SHP77 treated with DMSO at 0.1 percent for 48 hours (cell line): ENCODE measurements around the gene ST8SIA4.
"Not testable (repeated sequence)": the region's sequence is repeated elsewhere in the genome, so short reads cannot be mapped to it uniquely, and the experiment has no call there.

Source experiments
- DNase-seq: peaks from one replicate; lab custom pipeline; 2025; lab: John Stamatoyannopoulos, UW

Gene ST8SIA4

DNA sequence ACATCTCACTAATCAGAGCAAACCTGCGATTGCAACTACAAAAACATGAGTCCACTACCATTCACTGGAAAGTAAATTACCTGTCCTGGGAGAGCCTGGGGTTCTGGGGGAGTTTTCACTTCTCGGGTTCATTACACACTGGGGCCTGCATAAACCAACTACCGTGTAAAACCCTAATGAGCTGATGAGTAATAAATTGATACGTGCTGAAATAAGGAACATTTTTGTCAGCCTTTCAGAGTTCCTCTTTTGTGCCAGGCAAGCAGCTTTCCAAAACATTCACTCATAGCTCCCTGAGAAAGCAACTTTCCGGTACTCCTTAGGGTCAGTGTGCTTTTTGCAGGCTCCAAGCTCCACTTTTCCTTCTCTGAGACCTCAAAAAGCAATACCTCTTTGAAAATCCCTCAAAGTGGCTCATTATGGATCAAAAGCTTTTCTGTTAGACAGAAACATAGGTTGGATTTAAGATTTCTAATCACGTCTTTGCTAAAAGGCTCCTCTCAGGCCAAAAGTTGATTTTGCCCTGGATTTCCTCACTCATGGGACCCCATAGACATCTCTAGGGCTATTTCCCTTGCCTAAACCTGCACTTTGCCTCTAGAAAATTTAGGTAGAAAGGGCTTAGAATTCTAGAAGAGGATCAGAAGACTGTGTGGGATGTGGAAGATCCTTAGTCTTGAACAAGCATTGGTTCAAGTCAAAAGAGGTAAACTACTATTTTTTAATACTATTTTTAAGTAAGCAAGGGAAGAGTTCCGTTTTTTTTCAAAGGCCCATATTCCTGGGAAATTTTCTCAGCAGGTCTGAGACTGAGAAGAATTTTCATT, 74.8 kb downstream of the ST8SIA4 start:
- no peak for DNase-seq

DNA sequence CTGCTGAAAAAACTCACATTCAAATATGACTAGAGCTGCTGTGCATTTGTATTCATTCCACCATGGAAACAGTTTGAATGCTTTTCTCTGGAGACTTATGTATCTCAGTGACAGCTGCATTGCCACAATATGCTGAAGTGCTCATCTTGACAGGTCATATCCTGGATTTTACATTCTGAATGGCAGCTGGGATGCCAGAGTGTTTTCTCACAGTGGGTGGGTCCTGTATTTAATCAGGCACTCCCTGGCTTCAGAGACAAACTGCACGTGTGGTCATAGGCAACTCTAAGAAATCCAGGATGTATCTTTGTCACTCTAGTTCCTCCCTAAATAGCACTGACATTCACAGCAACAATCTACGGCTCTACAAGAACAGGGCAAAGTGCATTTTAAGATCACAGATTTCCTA, 75.6 kb downstream of the ST8SIA4 start:
- DNase-seq, result peak; percentile 87

DNA sequence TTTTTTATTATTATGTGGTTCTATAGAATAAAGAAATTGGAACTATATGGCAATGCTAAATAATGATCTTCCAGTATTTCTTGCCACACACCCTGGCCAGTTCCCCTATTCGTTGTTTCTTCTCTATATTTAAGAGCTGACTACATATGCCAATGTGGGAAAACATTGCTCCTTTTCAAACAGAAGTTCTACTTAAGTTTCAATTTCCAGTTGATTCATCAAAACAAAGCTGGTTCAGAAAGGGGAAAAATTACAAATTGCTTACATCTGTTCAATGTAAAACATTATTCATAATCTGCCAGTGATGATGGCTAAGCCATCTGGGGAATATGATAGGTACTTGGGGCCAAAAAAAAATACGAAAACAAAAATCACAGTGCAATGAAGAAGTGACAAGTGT, 76.9 kb downstream of the ST8SIA4 start:
- DNase-seq, result no peak

DNA sequence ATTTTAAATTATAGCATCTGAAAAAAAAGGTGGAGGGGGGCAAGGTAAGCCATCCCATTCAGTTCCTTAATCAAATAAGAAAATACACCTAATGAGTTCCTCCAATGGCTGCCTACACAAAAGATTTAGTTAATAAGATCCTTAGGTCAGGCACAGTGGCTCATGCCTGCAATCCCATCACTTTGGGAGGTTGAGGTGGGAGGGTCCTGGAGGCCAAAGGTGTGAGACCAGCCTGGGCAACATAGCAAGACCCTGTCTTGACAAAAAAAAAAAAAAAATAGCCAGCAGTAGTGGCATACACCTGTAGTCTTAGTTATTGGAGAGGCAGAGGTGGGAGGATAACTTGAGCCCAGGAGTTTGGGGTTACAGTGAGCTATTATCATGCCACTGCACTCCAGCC, 78.4 kb downstream of the ST8SIA4 start:
- DNase-seq, result no peak

DNA sequence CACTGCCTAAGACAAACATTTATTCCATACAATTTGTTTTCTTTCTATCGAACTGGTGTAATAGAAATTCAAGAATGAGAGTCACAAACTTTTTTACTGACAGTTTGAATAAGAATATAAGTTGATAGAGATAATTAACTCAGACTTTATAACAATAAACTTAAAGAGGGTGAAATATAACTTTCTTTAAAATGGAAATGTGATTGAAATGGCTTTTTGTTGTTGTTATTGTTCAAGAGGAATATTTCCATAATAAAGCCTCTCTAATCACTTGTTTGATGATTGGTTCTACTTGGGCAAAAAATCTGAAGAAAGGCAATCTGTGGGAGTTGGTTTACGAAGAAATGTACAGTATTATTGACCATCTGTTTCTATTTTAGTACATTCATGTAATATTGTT, 79.3 kb downstream of the ST8SIA4 start:
- no peak for DNase-seq

DNA sequence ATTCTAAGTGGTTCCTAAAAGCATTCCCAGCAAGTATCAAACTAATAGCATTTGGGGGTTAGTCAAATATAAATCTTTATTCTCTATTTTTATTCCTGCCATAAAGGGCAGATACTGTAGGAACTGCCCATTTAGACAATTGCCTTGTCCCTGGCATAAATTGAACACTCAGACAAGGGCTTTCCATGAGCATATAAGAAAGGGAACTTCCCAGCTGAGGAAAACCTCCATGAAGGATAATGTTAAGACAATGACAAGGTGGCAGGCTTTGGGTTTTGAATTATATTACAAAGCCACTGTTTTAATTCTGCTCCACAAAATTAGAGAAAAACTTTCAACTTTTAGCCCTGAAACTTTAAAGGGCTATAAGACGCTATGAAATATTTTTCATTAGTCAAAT, 81.3 kb downstream of the ST8SIA4 start:
- no peak for DNase-seq

DNA sequence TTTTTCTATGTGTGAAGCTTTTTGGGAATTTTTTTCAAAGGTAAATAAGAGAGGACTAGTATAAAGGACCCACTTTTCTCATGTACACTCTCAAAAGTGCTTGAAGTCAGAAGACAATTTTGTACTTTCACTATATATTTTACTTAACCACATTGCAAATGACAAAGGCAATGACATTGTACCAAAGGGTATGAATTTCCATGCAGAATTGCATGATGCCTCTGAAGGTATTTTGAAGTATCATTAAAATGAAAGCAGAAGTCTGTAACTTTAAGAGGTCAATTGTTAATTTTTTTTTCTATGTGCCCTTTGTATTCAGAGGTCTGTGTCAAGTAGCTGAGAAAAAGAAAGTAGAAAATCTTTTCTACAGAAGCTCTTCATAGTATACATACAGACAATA, 84.7 kb downstream of the ST8SIA4 start:
- no peak for DNase-seq

DNA sequence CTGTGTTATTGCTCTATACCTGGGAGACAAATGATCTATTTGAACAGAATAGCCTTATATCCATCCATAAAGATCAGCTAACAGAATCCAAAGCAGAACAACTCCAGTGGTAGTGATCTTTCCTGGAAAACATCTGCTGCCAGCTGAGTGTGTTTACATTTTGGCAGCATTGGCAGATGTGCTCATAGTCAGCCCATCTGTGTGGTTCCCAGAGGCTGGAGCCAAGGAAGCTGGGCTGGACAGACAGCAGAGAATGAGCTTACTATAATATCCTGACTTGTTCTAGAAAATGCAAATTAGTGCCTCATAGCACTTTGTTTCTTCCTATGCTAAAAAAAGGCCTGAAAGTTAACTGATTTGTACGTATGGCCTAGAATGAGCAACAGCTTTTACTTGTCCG, 99.7 kb downstream of the ST8SIA4 start:
- DNase-seq, result peak; percentile 31

DNA sequence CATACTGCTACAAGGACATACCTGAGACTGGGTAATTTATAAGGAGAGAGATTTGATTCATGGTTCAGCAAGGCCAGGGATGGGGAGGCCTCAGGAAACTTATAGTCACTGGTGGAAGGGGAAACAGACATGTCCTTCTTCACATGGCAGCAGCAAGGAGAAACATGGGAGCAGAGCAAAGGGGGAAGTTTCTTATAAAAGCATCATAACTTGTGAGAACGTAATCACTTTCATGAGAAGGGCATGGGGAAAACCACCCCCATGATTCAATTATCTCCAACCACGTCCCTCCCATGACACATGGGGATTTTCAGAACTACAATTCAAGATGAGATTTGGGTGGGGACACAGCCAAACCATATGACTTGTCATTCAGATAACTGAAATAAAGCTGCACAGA, 100.9 kb downstream of the ST8SIA4 start:
- DNase-seq, result no peak

DNA sequence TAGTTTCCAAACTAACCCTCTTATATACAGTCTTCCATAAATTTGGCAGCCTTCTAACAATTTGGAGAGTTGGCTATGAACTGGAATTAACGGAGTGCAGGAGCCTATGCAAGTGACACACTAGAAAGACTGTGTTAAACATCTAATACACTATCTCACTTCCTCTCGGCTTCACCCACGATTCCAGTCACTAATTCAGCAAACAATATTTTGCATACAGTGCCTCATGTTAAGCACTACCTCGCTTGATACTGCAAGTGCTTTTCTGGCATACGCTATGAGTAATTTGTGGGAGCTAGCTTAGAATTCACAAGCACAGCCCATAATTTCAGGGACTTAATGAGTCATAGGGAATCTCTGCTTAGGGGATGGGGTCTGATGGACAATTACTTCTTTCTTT, 102.5 kb downstream of the ST8SIA4 start:
- DNase-seq, result no peak

DNA sequence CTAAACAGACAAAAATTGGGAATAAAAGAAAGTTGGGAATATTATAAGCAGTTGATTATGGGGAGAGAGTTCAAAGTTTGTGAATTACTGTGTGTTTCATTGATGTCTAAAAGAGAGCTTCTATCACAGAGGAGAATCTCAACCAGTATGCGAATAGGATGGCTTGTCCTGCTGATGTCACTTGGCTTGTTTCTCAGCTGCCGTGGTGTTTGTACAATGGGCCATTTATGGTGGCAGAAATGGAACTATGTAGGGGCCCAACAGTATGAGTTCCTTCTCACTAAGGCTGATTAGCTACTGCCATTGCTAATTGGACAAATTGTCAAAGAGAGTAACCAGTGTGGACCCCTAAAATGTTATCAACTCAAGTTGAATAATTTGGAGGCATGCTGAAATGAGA, 103.9 kb downstream of the ST8SIA4 start:
- DNase-seq, result no peak

DNA sequence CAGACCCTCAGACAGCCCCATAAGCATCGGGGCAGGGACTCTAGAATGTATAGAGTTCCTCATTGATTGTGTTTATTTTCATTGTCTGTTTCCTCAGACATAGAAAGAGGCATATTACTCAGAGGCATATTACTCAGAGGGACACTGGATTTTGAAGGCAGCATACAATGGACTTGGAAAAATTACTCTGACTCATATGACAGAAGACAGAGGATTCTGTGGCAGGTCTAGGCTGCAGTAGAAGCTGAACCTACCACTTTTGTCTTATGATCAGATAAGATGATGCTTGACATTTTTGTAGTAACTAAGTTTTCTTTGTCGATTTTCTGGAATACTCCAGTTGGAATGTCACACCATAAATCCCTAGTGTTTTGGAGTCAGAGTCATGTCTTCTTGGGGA, 105.2 kb downstream of the ST8SIA4 start:
- DNase-seq, result no peak

DNA sequence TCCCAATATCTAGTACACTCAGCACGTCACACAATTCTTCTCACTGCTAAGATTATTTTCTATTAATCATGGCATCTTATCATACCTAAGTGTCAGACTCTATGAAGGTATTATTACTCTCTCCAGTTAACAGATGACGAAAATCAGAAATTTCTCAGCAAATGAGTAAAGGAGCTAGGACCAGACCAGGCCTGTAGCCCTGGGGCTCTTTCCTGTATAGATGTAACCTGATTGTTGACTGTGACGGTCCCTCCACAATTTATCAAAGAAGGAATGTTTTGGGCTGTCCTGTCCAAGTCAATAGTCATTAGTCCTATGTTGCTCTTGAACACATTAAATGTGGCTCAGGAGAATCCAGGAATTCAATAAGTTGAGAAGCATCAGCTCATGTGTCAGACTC, 106.2 kb downstream of the ST8SIA4 start:
- no peak for DNase-seq

DNA sequence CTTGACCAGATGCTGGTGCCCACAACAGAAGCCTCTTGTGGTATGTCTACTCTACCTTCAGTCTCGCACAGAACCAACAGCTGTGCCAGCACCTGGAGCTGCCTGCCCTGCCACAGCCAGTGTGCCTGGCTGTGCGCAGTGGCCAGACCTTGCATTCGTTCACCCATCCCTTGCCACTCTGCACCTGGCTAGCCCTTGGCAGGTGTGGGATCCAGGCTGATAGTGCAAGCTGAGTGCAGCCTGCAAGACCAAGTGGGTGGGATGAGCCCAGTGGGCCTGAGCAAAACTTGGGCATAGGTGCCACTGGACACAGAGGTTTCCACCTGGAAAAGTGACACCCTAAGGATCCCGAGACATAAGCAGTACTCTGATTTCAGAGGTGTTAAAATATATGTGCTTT, 108.2 kb downstream of the ST8SIA4 start:
- DNase-seq, result no peak

DNA sequence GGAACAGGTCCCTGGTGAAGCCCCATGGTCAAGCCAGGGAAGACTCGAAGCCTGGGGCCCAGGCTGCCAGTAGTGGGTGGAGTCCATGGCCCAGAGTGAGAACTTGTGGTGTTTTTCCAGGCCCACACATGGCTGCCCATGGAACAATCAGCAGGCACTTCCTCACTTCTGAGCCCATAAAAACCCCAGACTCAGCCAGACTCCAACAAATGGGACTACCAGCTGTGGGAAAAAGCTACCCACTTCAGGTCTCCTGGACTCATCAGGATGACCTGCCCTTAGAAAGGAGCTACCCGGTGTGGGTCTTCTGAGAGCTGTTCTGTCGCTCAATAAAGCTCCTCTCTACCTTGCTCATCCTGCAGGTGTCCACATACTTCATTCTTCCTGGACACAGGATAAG, 108.9 kb downstream of the ST8SIA4 start:
- DNase-seq, result no peak

DNA sequence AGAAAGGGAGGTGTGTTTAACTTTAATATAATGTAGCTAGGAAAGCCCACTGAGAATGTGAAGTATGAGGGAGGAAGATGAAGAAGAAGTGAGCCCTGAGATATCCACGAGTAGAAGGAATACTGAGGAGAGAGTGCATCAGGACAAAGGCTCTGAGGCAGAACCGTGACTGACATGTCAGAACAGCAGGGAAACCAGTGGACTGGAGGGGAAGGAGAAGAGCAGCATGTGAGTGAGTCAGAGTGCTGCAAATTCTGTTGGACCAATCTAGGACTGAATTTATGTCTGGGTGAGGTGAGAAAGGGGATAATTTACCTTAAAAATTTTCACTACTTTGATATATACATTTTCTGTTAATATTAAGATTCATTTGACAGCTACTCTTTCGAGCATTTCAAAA, 110.3 kb downstream of the ST8SIA4 start:
- no peak for DNase-seq

DNA sequence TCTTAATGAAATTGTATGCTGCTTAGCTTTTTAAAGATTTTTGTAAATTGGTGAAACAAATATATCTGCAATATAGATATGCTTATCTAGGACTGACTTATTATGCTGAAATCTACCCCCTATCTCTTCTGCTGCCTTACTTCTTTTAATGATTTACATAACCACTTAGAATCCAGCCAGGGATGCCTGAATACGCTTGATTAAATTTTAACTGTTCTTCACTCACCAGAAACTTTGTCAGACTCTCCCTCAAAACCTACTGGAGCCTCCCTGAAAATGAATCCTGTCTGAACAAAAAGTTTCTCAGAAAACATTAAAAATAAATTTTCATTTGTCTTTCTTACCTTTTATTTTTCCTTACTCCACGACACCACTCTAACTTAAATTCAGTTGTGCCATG, 111.7 kb downstream of the ST8SIA4 start:
- no peak for DNase-seq

DNA sequence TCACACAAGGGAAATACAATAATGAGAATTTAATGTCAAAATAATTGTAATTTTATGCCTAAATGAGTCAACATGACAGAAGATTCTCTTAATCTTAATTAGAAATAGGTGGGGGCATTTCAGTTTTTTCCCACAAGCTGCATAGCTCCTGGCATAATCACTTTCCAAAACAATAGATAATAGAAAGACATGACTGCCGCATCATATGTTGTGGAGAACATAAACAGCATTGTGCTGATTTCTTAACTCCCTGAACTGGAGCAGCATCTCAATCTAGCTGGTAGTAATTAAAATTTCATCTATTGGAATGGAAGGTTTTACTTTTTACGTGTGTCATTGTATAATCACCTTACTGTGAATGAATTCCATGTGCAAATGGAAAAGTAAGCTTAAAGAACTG, 112.1 kb downstream of the ST8SIA4 start:
- no peak for DNase-seq

DNA sequence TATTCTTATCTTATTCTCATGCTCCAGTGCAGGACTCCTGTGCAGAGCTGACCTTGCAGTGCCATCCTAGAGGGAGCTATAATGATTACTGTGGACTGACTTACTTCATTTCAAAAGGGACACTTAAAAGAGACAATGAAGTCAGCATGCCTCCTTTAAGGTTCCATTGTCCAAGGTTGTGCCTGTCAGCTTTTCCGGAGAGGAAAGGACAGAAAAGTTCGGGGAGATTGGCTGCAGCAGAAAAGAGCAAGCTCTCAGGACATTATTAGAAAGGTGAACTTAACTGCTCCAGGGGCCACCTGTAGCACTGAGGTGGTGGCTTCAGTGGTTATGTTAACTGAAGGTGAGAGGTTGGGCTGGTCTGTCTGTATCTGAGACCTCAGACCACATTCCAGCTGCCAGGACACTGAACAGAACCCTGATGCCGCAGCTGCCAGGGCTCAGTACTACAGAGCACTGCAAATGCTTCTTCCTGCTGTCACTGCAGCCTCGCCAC, 112.9 kb downstream of the ST8SIA4 start:
- DNase-seq, result no peak

DNA sequence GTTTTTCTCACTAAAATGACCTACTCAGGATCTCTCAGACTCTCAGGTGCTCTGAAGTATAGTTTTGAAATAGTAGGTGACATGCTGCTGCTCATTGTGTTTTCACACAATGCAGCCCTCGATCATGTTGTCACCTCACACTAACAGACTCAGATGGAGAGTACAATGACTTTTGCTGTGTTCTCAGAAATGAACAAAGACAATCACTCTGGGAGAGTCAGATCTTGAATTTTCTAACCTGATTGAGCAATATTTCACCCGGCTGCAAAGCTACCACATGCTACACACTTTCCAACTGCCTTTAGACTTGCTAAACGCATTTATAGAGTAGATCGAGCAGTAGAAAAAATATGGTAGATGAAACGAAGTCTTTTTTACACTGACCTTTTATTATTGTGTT, 113.4 kb downstream of the ST8SIA4 start:
- no peak for DNase-seq

DNA sequence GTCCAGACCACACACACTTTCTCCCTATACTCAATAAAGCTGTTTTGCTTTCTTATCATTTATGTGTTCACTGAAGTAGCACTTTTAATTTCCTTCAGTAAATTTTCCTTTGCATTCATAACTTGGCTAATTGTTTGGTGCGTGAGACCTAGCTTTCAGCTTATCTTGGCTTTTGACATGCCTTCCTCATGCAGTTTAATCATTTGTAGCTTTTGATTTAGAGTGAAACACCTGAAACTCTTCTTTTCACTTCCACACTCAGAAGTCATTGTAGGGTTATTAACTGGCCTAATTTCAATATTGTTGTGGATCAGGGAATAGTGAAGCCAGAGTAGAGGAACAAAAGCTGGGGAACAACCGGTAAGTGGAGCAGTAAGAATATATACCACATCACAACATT, 114.7 kb downstream of the ST8SIA4 start:
- DNase-seq, result no peak

DNA sequence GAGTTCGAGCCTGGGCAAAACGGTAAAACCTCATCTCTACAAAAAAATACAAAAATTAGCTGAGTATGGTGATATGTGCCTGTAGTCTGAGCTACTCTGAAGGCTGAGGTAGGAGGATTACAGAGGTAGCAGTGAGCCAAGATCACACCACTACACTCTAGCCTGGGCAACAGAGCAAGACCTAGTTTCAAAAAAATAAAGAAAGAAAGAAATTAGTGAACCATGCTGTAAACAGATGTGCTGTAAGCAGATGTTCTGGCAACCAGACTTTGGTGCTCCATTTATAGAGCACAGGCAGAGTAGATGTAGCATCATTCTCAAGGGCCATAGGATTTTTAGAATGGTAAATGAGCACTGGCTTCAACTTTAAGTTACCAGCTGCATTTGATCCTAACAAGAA, 115.4 kb downstream of the ST8SIA4 start:
- DNase-seq, result no peak

DNA sequence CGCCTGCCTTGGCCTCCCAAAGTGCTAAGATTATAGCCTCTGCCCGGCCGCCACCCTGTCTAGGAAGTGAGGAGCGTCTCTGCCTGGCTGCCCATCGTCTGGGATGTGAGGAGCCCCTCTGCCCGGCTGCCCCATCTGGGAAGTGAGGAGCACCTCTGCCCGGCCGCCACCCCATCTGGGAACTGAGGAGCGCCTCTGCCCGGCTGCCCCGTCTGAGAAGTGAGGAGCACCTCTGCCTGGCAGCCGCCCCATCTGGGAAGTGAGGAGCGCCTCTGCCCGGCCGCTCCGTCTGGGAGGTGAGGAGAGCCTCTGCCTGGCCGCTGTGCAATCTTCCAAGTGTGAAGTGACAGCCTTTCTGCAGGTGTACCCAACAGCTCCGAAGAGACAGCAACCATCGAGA, 117.5 kb downstream of the ST8SIA4 start:
- not testable (repeated sequence) for DNase-seq

DNA sequence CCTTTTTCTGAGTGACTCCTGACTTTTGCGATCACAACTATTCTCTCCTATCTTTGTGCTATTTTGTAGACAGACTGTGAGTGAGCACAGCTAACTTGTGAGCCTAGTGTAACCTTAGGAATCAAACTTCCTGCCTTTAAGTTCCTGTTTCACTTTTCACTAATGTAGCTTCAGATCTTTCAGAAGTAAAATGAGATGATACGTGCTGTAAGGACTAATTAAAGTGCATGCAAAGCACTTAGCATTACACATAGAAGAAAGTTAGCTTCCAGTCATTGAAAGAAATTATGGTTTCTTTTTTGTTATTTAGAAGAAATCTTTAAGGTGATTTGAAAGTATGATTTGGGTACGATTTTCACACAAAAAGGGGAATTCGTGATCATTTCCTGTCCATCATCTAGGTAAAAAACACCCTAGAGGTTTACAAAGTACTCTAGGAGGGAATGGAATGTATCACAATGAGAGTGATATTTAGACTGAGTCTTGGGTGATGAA, 122.7 kb downstream of the ST8SIA4 start:
- no peak for DNase-seq
